D721Med (cell line): ENCODE results near the gene UBXN7.
"Not testable (repeated sequence)": the region's sequence is repeated elsewhere in the genome, so short reads cannot be mapped to it uniquely, and the experiment has no call there.

Source experiments
- DNase-seq: peaks from one replicate; pipeline ENCODE4 v3.0.0; 2011; ENCODE audit warnings: low spot score; ENCODE audit not compliant: insufficient read length
- FAIRE-seq: peaks from 2 replicates; lab custom pipeline; 2011; peaks lifted over from hg19 to GRCh38; lab: Jason Lieb, UNC
- TF ChIP-seq, protein P1 (sequence below): IDR thresholded peaks from 2 replicates; pipeline ENCODE4 v1.5.1; 2012; ENCODE audit warnings: mild to moderate bottlenecking, control low read depth; ENCODE audit not compliant: insufficient read depth; ENCODE audit errors: missing control alignments

UBXN7 gene

DNA sequence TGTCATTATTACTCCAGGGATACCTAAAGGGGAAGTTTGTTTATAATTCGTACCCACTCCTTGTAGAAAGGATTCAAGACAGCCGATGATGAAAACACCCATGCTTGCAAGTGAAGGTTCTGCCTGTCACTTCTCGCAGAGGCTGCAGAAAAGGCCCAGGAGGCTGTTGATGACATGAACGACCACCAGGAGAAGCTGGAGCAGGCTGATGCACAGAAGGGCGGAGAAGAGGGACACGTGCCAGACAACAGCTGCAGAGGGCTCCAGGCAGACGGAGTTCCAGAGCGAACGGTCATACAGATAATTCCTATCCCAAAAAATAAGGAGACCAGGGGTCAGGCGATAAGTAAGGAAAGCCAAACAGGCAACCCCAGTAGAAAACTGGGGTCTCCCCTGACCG lies 108.5 kb downstream of the UBXN7 start:
- no peak for FAIRE-seq
- TF ChIP-seq, protein P1, sequence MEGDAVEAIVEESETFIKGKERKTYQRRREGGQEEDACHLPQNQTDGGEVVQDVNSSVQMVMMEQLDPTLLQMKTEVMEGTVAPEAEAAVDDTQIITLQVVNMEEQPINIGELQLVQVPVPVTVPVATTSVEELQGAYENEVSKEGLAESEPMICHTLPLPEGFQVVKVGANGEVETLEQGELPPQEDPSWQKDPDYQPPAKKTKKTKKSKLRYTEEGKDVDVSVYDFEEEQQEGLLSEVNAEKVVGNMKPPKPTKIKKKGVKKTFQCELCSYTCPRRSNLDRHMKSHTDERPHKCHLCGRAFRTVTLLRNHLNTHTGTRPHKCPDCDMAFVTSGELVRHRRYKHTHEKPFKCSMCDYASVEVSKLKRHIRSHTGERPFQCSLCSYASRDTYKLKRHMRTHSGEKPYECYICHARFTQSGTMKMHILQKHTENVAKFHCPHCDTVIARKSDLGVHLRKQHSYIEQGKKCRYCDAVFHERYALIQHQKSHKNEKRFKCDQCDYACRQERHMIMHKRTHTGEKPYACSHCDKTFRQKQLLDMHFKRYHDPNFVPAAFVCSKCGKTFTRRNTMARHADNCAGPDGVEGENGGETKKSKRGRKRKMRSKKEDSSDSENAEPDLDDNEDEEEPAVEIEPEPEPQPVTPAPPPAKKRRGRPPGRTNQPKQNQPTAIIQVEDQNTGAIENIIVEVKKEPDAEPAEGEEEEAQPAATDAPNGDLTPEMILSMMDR, result peak; percentile 10
- DNase-seq, result no peak

DNA sequence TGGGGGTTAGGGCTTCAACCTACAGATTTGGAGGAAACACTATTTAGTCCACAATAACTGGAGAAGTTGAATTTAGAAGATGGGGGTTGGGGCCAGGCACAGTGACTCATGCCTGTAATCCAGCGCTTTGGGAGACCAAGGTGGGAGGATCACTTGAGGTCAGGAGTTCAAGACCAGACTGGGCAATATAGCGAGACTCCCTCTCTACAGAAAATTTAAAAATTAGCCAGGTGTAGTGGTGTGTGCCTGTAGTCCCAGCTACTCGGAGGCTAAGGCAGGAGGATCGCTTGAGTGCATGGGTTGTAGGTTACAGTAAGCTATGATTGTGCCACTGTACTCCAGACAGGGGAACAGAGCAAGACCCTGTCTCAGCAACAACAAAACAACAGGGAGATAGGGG lies 109.2 kb downstream of the UBXN7 start:
- no peak for DNase-seq
- TF ChIP-seq, protein P1, result no peak
- no peak for FAIRE-seq

DNA sequence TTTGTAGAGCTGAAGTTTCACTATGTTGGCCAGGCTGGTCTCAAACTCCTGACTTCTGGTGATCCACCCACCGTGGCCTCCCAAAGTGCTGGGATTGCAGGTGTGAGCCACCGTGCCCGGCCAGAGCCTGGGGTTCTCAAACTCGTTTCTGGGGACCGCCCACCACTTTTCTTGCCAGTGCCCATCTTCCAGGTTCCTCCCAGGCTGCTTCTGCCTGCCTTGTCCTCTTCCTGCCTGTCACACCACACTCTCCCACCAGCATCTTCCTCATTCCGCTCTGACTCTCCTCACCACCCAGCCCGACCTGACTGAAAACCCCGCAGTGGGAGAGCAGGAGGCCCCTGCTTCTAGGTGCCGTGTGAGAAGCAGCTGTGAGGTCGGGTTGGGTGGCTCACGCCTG lies 111.1 kb downstream of the UBXN7 start:
- no peak for FAIRE-seq
- TF ChIP-seq, protein P1, result no peak
- no peak for DNase-seq

DNA sequence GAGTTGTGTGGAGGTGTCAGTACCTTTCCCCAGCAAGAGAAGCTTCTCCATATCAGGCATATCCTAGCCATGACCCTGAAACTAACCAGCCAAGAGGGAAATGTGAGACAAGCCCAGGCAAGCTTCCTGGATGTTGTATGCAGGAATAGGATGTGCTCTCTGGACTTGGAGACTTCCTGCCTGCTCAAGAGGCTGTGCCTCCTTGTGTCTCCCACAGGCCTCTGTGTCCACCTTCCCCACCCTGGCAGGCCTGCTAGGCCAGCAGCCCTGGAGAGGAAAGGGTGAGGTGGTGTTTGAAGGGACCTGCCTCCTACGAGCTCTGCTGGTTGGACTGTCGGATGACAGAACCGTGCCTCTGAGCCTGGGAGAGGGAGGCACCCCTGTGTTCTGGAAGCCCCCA lies 112.1 kb downstream of the UBXN7 start:
- no peak for DNase-seq
- TF ChIP-seq, protein P1, result no peak
- no peak for FAIRE-seq

DNA sequence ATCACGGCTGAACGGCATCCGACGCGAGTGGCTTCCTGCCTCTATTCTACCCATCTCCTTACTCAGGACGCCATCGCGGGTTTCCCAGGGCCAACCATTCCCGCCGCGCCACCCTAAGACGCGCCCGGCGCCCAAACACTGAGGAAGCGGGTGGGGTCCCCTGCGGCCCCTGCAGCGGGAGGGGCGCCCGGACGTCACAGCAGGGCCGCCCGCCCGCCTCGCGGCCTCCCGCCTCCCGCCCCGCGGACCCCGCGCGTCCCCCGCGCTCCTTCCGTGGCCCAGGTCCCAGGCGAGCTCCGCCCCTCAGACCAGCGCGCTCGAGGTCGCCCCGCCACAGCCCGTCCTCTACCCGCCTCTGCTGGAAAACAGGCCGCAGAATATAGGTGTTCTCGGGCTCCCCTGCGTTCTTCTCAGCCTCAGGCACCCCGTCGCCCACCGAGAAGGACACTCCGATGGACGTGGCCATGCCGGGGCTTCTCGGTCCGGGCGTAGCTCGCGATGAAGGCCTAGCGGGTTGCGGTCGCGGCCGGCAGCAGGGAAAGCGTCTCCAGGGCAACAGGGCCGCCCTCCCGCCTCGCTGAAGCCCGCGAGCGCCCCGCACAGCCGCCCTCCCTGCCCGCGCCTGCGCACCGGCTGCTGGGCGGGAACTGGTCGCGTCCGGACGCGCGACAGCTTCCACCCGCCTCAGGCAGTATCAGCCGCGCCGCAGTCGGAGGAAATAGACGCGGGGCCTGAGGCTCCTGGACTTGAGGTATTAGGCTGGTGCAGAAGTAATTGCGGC lies 114.3 kb downstream of the UBXN7 start, which contains the start of gene DYNLT2B:
TSS of gene DYNLT2B (minus strand) at position 554 of the 781 bp plus-strand sequence. CDS start at position 466, 88 bp downstream.
- FAIRE-seq, result no peak

DNA sequence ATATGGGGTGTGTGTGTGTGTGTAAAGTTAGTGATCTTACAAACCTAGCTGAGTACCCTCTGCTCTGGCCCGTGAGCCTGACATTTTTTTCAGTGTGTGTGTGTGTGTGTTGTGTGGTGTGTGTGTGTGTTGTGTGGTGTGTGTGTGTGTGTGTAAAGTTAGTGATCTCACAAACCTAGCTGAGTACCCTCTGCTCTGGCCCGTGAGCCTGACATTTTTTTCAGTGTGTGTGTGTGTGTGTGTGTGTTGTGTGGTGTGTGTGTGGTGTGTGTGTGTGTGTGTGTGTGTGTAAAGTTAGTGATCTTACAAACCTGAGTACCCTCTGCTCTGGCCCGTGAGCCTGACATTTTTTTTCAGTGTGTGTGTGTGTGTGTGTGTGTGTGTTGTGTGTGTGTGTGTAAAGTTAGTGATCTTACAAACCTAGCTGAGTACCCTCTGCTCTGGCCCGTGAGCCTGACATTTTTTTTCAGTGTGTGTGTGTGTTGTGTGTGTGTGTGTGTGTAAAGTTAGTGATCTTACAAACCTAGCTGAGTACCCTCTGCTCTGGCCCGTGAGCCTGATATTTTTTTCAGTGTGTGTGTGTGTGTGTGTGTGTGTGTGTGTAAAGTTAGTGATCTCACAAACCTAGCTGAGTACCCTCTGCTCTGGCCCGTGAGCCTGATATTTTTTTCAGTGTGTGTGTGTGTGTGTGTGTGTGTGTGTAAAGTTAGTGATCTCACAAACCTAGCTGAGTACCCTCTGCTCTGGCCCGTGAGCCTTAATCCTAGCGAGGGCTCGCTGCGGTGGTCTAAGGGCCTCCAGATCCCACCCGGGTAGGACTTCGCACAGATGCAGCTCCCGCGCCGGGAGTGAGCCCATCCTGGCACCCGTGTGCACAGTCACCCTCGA lies 115.2 kb downstream of the UBXN7 start:
- not testable (repeated sequence) for FAIRE-seq, DNase-seq

More for the DNA sequence above, 114.3 kb downstream of the UBXN7 start, which contains the start of gene DYNLT2B:
- DNase-seq, result peak; percentile 99
- TF ChIP-seq, protein P1, result no peak

DNA sequence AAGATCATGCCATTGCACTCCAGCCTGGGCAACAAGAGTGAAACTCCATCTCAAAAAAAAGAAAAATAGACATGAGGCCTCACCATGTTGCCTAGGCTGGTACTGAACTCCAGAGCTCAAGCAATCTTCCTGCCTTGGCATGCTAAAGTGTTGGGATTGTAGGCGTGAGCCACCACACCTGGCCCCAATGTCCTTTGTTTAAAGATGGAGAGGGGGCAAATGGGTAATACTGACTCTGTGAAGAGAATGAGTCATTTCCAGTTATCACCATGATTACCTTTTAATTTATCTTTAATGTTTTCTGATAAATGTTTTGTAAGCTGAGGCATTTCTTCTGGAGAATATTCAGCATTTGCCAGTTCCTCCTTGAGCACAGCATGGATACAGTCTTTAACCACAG lies 116.4 kb downstream of the UBXN7 start:
- TF ChIP-seq, protein P1, result no peak
- FAIRE-seq, result no peak
- no peak for DNase-seq
